Activated CD4-positive, alpha-beta memory T cell treated with anti-CD3 and anti-CD28 coated beads for 36 hours (primary cell): Measurements from ENCODE around the gene USP32. TPM values are rescaled to one million over a fixed set of nuclear protein-coding genes. Genes with fewer than 3 reads are reported as not detected.

ENCODE experiments used
- CTCF ChIA-PET: fragments of 350-600 bp; sonication (Branson Sonifier 250); formaldehyde crosslinking; loops from one replicate; lab custom pipeline; 2021; ENCODE audit warnings: antibody characterized with exemption, inconsistent platforms; lab: Charles Lee
- POLR2A ChIA-PET: fragments of 350-600 bp; sonication (Branson Sonifier 250); formaldehyde crosslinking; loops from one replicate; lab custom pipeline; 2021; ENCODE audit warnings: antibody characterized with exemption; lab: Charles Lee
- DNase-seq: peaks from one replicate; pipeline ENCODE4 v3.0.0-alpha.2; 2020
- H3K27ac Mint-ChIP-seq: one replicate; pipeline ENCODE4 v1.8.0; 2021; ENCODE audit warnings: mixed read lengths
- H3K27me3 Mint-ChIP-seq: one replicate; pipeline ENCODE4 v1.8.0; 2021; ENCODE audit warnings: mixed read lengths
- H3K36me3 Mint-ChIP-seq: one replicate; pipeline ENCODE4 v1.8.0; 2021; ENCODE audit warnings: mixed read lengths
- H3K4me1 Mint-ChIP-seq: one replicate; pipeline ENCODE4 v1.8.0; 2021; ENCODE audit warnings: low read depth, mixed read lengths
- H3K4me3 Mint-ChIP-seq: one replicate; pipeline ENCODE4 v1.8.0; 2021; ENCODE audit warnings: mild to moderate bottlenecking, mixed read lengths
- H3K9me3 Mint-ChIP-seq: one replicate; pipeline ENCODE4 v1.8.0; 2021; ENCODE audit warnings: mixed read lengths
- intact Hi-C: fragments of 100-400 bp; cut with micrococcal nuclease; formaldehyde crosslinking; loops from one replicate; pipeline ENCODE4 v1.15.1; 2023
- total RNA-seq, 2 experiments: library from RNA; stranded (reverse); gene quantifications; one replicate each; pipeline ENCODE4 v1.2.3, GENCODE V29; 2021

USP32 gene
- total RNA-seq, 2 experiments from 2014 or later = 34.4 to 35.8 TPM

GRCh38 chr17:60154616-60155426 lies 237.1 kb downstream of the USP32 start:
- no peak overlapping the region for H3K4me3 Mint-ChIP-seq
- ChIA-PET CTCF (interaction anchor here (0.5 kb wide), 1 partner anchor 276 kb away, joined by 3 read pairs; no protein-coding TSS in a partner anchor), POLR2A (no interaction called here)
- DNase-seq = no peak
- H3K27ac Mint-ChIP-seq = no peak overlapping the region
- peaks cover 43% of the 10 kb centered on the region for H3K27me3 Mint-ChIP-seq
- H3K4me1 Mint-ChIP-seq = peaks cover 7% of the 10 kb centered on the region
- H3K9me3 Mint-ChIP-seq = no peaks in the 10 kb centered on the region
- no peaks in the 10 kb centered on the region for H3K36me3 Mint-ChIP-seq
- intact Hi-C loops = no loop called here

DNA sequence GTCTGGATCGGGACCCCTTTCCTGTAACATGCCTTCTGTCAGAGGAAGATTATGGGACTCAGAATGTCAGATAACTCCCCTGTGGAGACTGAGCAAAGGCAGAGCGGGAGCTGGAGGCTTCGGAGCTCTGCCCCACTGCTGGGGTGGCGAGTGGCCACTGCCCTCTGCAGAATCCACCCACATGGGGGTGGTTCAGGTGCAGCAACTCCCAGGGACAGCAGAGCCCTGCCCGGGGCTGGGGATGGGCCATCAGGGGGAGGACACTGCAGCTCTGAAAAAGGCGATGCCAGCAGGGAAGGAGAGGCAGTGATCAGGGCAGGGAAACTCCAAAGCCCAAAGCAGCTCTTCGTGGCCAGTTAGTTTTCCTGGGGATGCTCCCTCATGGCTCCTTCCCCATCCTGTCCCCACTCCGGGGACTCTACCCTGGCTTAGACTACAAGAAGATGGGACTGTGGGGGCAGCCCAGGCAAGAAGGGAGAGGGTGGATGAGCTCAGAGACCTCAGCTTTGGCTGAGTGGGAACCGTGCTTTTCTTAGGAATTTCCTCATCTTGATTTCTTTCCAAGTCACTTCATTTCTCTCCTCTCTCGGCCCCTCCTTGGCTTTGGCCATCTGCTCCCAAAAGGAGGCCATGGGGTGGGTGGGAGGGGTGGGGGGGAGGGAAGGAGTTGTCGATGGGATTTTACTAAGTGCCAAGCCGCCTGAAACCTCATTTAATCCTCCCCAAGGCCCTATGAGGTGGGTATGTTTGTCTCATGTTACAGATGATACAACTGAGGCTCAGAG lies 238.1 kb downstream of the USP32 start:
- CTCF ChIA-PET = interaction anchor here (0.5 to 5.9 kb wide), 3 partner anchors 12 to 277 kb away, joined by 3 to 35 read pairs (median 3); no protein-coding TSS in a partner anchor
- no peaks in the 10 kb centered on the region for H3K9me3 Mint-ChIP-seq
- no peak overlapping the region for H3K4me3 Mint-ChIP-seq
- H3K4me1 Mint-ChIP-seq = peaks cover 7% of the 10 kb centered on the region
- POLR2A ChIA-PET = no interaction called here
- DNase-seq = no peak
- no peaks in the 10 kb centered on the region for H3K36me3 Mint-ChIP-seq
- intact Hi-C loops = no loop called here
- peaks cover 50% of the 10 kb centered on the region for H3K27me3 Mint-ChIP-seq
- H3K27ac Mint-ChIP-seq = no peak overlapping the region

DNA sequence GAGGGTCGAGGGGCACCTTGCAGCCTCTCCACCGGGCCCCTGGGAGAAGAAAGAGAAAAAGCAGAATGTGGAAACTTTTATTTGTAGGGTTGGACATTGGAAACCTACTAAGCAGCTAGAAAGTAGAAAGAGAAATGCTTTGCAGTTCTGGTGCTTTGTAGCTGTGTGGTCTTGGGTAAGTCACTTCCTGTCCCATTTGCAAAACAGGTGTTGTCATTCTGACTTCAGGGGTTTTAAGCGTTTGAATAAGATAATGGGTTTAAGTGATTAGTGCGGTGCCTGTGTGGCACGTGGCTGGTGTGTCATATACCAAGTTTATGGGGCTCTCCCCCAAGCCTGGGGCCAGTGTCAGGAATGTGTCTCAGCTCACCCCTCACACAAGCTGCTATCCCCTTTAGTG lies 240.6 kb downstream of the USP32 start:
- Mint-ChIP-seq H3K4me1 (peaks cover 7% of the 10 kb centered on the region), H3K27ac (no peak overlapping the region), H3K9me3 (no peaks in the 10 kb centered on the region), H3K36me3 (no peaks in the 10 kb centered on the region), H3K4me3 (no peak overlapping the region), H3K27me3 (peaks cover 62% of the 10 kb centered on the region)
- peak; percentile 47 for DNase-seq
- CTCF ChIA-PET = interaction anchor here (1.1 to 5.9 kb wide), 2 partner anchors 10 to 418 kb away, joined by 3 to 35 read pairs; no protein-coding TSS in a partner anchor
- POLR2A ChIA-PET = no interaction called here
- intact Hi-C loops = loop anchor here (1.0 kb wide), 1 partner anchor 15 kb away; no protein-coding TSS in a partner anchor

DNA sequence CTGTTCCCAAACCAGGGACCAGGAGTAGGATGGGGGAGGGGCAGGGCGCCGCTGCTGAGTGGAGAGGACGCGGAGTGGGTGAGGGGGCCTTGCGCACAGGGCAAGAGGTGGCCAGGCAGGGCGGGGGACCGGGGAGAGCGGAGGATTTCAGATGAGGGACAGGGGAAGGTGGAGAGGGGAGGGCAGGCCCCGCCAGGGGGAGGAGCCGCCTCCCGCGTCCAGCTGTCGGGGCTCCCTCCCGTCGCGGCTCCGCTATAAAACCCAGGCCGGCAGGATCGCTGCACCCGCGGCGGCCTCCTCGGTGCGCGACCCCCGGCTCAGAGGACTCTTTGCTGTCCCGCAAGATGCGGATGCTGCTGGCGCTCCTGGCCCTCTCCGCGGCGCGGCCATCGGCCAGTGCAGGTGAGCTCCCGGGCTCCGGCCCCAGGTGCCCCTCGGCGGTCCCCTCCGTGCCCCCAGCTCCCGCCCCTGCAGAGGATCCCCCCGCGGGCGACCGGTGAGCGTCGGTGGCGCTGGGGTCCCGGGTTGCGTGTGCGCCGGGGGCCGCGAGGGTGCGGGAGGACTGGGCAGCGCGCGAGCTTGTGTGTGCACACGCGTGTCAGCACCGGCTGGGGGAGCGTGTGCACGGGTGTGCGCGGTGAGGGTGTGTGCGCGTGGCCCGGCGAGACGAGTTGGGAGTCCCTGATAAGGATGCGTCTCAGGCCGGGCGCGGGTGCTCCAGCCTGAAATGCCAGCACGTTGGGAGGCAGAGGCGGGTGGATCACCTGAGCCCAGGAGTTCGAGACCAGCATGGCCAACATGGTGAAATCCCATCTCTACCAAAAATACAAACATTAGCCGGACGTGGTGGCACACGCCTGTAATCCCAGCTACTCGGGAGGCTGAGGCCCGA lies 242.0 kb downstream of the USP32 start, which contains the start of gene CA4:
CA4 (plus strand) TSS at position 283 of the 892 bp plus-strand sequence; CDS start at position 345, 62 bp downstream.
- POLR2A ChIA-PET = no interaction called here
- Mint-ChIP-seq H3K36me3 (no peaks in the 10 kb centered on the region), H3K27ac (no peak within 1 kb of the TSS), H3K4me1 (peaks cover 7% of the 10 kb centered on the region), H3K9me3 (no peaks in the 10 kb centered on the region), H3K4me3 (peak within 1 kb of the TSS; percentile 40), H3K27me3 (peaks cover 68% of the 10 kb centered on the region)
- no peak for DNase-seq
- CTCF ChIA-PET = interaction anchor here (5.9 kb wide), 1 partner anchor 8 kb away, joined by 35 read pairs; no protein-coding TSS in a partner anchor
- intact Hi-C loops = no loop called here

GRCh38 chr17:60148373-60148772 lies 243.6 kb downstream of the USP32 start:
- H3K36me3 Mint-ChIP-seq = no peaks in the 10 kb centered on the region
- peaks cover 79% of the 10 kb centered on the region for H3K27me3 Mint-ChIP-seq
- peaks cover 11% of the 10 kb centered on the region for H3K4me1 Mint-ChIP-seq
- H3K27ac Mint-ChIP-seq = no peak overlapping the region
- H3K9me3 Mint-ChIP-seq = no peaks in the 10 kb centered on the region
- intact Hi-C loops = no loop called here
- POLR2A ChIA-PET = no interaction called here
- no peak for DNase-seq
- no peak overlapping the region for H3K4me3 Mint-ChIP-seq
- CTCF ChIA-PET = interaction anchor here (5.9 kb wide), 1 partner anchor 7 kb away, joined by 35 read pairs; no protein-coding TSS in a partner anchor

- H3K4me1 Mint-ChIP-seq = peaks cover 17% of the 10 kb centered on the region
- intact Hi-C loops = no loop called here
- ChIA-PET CTCF (no interaction called here), POLR2A (no interaction called here)
- H3K4me3 Mint-ChIP-seq = no peak overlapping the region
- H3K9me3 Mint-ChIP-seq = no peaks in the 10 kb centered on the region
- H3K27me3 Mint-ChIP-seq = peaks cover 81% of the 10 kb centered on the region
- H3K27ac Mint-ChIP-seq = no peak overlapping the region
- H3K36me3 Mint-ChIP-seq = no peaks in the 10 kb centered on the region
- no peak for DNase-seq
Observed at GRCh38 chr17:60147553-60148223, 244.2 kb downstream of the USP32 start.

DNA sequence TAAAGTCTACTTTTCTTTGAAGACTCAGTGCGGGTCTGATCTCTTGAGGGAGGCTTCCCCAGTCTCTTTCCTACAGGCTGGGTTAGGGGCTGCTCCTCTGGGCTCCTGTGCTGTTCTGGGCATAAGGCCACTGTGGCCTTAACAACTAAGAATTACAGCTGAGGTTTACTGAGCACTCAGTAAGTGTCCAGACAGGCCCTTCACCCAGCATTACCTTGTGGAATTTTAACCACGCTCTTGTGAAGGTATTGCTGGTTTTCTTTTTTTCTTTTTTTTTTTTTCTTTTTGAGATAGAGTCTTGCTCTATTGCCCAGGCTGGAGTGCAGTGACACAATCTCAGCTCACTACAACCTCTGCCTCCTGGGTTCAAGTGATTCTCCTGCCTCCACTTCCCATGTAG lies 245.7 kb downstream of the USP32 start:
- ChIA-PET POLR2A (no interaction called here), CTCF (interaction anchor here (1.2 kb wide), 1 partner anchor 290 kb away, joined by 3 read pairs; no protein-coding TSS in a partner anchor)
- DNase-seq = no peak
- Mint-ChIP-seq H3K27ac (no peak overlapping the region), H3K4me3 (no peak overlapping the region), H3K9me3 (no peaks in the 10 kb centered on the region), H3K36me3 (no peaks in the 10 kb centered on the region), H3K27me3 (peaks cover 82% of the 10 kb centered on the region), H3K4me1 (peaks cover 23% of the 10 kb centered on the region)
- intact Hi-C loops = no loop called here

DNA sequence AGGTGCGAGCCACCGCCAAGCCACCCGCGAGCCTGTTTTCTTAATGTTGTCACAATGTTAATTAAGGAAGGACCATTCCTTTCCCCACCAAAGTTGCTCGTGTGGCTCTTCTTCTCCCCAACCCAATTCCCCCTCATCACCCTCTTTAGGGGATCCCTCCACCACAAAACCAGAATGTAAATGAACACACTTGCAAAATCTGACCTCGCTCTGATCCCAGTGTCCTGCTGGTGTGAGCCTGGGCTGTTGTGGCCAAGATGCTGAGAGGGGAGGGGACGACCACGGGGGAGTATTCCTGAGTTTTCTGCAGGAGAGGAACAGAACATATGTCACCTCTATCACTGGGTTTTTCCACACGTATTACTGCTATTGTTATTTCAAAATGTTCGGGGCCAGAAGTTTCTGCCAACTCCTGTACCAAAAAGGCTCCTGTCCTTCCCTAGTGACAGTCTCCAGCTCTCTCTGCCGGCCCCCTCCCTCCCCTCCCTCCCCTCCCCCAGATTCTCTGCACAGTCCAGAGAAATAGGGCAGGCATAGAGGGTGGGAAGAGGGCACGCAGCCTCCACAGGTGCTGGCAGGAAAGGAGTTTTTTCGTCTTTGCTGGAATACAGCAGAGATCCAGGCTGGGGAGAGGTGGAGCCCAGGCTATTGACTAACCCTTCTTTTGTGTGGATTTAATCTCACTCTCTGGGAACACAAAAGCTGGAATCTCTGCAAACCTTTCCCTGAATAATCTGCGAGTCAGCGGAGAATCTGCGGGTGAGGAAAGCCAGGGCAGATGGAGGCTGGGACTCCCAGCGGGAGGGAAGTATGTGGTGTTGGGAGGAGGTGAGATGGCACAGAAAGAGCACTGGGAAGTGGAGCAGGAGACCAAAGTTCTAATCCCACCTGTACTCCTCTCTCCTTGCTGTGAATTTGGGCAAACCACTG lies 246.7 kb downstream of the USP32 start:
- CTCF ChIA-PET = no interaction called here
- POLR2A ChIA-PET = no interaction called here
- intact Hi-C loops = no loop called here
- Mint-ChIP-seq H3K4me1 (peaks cover 17% of the 10 kb centered on the region), H3K9me3 (no peaks in the 10 kb centered on the region), H3K36me3 (no peaks in the 10 kb centered on the region), H3K4me3 (no peak overlapping the region), H3K27me3 (peaks cover 84% of the 10 kb centered on the region), H3K27ac (no peak overlapping the region)
- DNase-seq = no peak

- Mint-ChIP-seq H3K4me3 (peak overlapping the region; percentile 8), H3K9me3 (no peaks in the 10 kb centered on the region), H3K4me1 (peaks cover 23% of the 10 kb centered on the region), H3K36me3 (no peaks in the 10 kb centered on the region), H3K27me3 (peaks cover 85% of the 10 kb centered on the region), H3K27ac (no peak overlapping the region)
- peak; percentile 87 for DNase-seq
- ChIA-PET POLR2A (no interaction called here), CTCF (interaction anchor here (1.0 to 4.5 kb wide), 9 partner anchors 8 to 496 kb away, joined by 3 to 35 read pairs (median 5); partner anchors contain the start of gene CA4)
- intact Hi-C loops = loop anchor here (1.0 to 2.0 kb wide), 4 partner anchors 28 to 498 kb away; no protein-coding TSS in a partner anchor
Observed at GRCh38 chr17:60142872-60143499, 248.9 kb downstream of the USP32 start.
